HepG2 (cell line): ENCODE measurements around the gene SYNE1. TPM values are rescaled to one million over a fixed set of nuclear protein-coding genes. Genes with fewer than 3 reads are reported as not detected.

ENCODE experiments used
- ATAC-seq: fragments of 200-7000 bp; cut with Tn5 transposase; 3 replicates; pipeline ENCODE4 v1.9.1; 2020; ENCODE audit warnings: mild to moderate bottlenecking, moderate library complexity
- BruUV-seq: library from RNA; stranded (reverse); fragments of 400-500 nt; replicated peaks from 2 replicates; lab custom pipeline; 2021; lab: Mats Ljungman, UMichigan
- CTCF ChIA-PET: fragments of 300-600 bp; formaldehyde crosslinking; extraction: SDS; loops from one replicate; lab custom pipeline; 2021; ENCODE audit warnings: low total read pairs, inconsistent platforms, low intra/inter-chr PET ratio; lab: Yijun Ruan, JAX
- POLR2A ChIA-PET: fragments of 350-600 bp; sonication (Branson Sonifier 250); formaldehyde crosslinking; loops from one replicate; lab custom pipeline; 2020; ENCODE audit warnings: antibody characterized with exemption, inconsistent platforms; lab: Yijun Ruan, JAX
- DNase-seq: peaks from one replicate; pipeline ENCODE4 v3.0.0-alpha.2; 2015; ENCODE audit warnings: low spot score
- FAIRE-seq: peaks from 3 replicates; lab custom pipeline; 2011; peaks lifted over from hg19 to GRCh38; lab: Jason Lieb, UNC
- H2AFZ ChIP-seq: one replicate; pipeline ENCODE4 v1.6.1; 2011; ENCODE audit warnings: low read length, inconsistent platforms
- H3K27ac ChIP-seq: fragments of 300-600 bp; 3 replicates; pipeline ENCODE4 v1.8.0; 2011; ENCODE audit warnings: mixed run types, mild to moderate bottlenecking, mixed read lengths, low read length, inconsistent platforms; ENCODE audit not compliant: insufficient read depth; ENCODE audit errors: extremely low read length
- H3K27me3 ChIP-seq, 2 experiments: fragments of 200-600 bp in 1 of 2; 2 replicates in 1 of 2; 3 replicates in 1 of 2; pipeline versions ENCODE4 v1.6.0 to v1.8.0; 2011; ENCODE audit warnings: low read length in 2 of 2, mild to moderate bottlenecking in 2 of 2, moderate library complexity in 2 of 2, inconsistent platforms in 1 of 2; ENCODE audit not compliant: insufficient read depth in 2 of 2, control insufficient read depth in 1 of 2
- H3K36me3 ChIP-seq, 2 experiments: fragments of 200-600 bp in 1 of 2; replicated peaks in 1 of 2; 2 replicates in 1 of 2; 3 replicates in 1 of 2; pipeline versions ENCODE4 v1.5.1 to v1.8.0; 2011; ENCODE audit warnings: low read length in 2 of 2, inconsistent platforms in 1 of 2; ENCODE audit not compliant: insufficient read depth in 2 of 2, control insufficient read depth in 1 of 2
- H3K4me1 ChIP-seq: 2 replicates; pipeline ENCODE4 v1.5.1; 2012; ENCODE audit warnings: low read length, inconsistent platforms; ENCODE audit not compliant: insufficient read depth
- H3K4me2 ChIP-seq: 2 replicates; pipeline ENCODE4 v1.6.0; 2011; ENCODE audit warnings: low read depth, low read length, inconsistent platforms
- H3K4me3 ChIP-seq, 3 experiments: fragments of 200-600 bp in 1 of 3; sonication (generic), shearing (Covaris generic) in 1 of 3; replicated peaks in 1 of 3; 2 replicates each; pipeline ENCODE4 v1.5.1; 2011 to 2016; ENCODE audit warnings: low read length in 3 of 3, inconsistent platforms in 2 of 3, low read depth in 2 of 3, mild to moderate bottlenecking in 2 of 3, control low read depth in 1 of 3, mixed read lengths in 1 of 3; ENCODE audit not compliant: insufficient read depth in 1 of 3
- H3K79me2 ChIP-seq: one replicate; pipeline ENCODE4 v1.6.1; 2011; ENCODE audit warnings: low read length, inconsistent platforms; ENCODE audit not compliant: insufficient read depth
- H3K9ac ChIP-seq: 2 replicates; pipeline ENCODE4 v1.6.0; 2011; ENCODE audit warnings: mild to moderate bottlenecking, low read depth, low read length, inconsistent platforms; ENCODE audit not compliant: insufficient read depth
- H3K9me3 ChIP-seq: 2 replicates; pipeline ENCODE4 v1.5.1; 2012; ENCODE audit warnings: mild to moderate bottlenecking, low read length
- H4K20me1 ChIP-seq: 2 replicates; pipeline ENCODE4 v1.6.0; 2011; ENCODE audit warnings: inconsistent platforms, mild to moderate bottlenecking, low read length, moderate library complexity; ENCODE audit not compliant: insufficient read depth
- ELF1 ChIP-seq: sonication (generic); formaldehyde crosslinking; IDR thresholded peaks from 2 replicates; pipeline ENCODE4 v1.4.0; 2020; ENCODE audit warnings: missing genetic modification reagents
- JDP2 ChIP-seq: sonication (generic); formaldehyde crosslinking; IDR thresholded peaks from 2 replicates; pipeline ENCODE4 v1.8.1; 2022; ENCODE audit warnings: missing genetic modification reagents, borderline replicate concordance
- POLR2A ChIP-seq, 2 experiments: IDR thresholded peaks; 2 replicates each; pipeline ENCODE4 v1.6.1; 2011; ENCODE audit warnings: low read depth in 2 of 2, low read length in 2 of 2, mild to moderate bottlenecking in 1 of 2, moderate library complexity in 1 of 2; ENCODE audit not compliant: insufficient read depth in 1 of 2
- RELA ChIP-seq: sonication (generic); formaldehyde crosslinking; IDR thresholded peaks from 2 replicates; pipeline ENCODE4 v1.4.0; 2020; ENCODE audit warnings: missing genetic modification reagents
- TSC22D2 ChIP-seq: sonication (generic); formaldehyde crosslinking; IDR thresholded peaks from 2 replicates; pipeline ENCODE4 v1.5.1; 2020; ENCODE audit warnings: missing genetic modification reagents, mild to moderate bottlenecking, borderline replicate concordance
- XBP1 ChIP-seq: sonication (generic); formaldehyde crosslinking; IDR thresholded peaks from 2 replicates; pipeline ENCODE4 v1.5.0; 2020; ENCODE audit warnings: missing genetic modification reagents
- ZNF143 ChIP-seq: sonication (generic); formaldehyde crosslinking; IDR thresholded peaks from 2 replicates; pipeline ENCODE4 v1.4.0; 2020; ENCODE audit warnings: missing genetic modification reagents
- ZNF20 ChIP-seq: sonication (generic); formaldehyde crosslinking; IDR thresholded peaks from 2 replicates; pipeline ENCODE4 v1.4.0; 2020; ENCODE audit warnings: mild to moderate bottlenecking, moderate library complexity, missing genetic modification reagents
- ZNF33B ChIP-seq: sonication (generic); formaldehyde crosslinking; IDR thresholded peaks from 2 replicates; pipeline ENCODE4 v1.5.1; 2020; ENCODE audit warnings: mild to moderate bottlenecking, missing genetic modification reagents
- ZNF451 ChIP-seq: sonication (generic); formaldehyde crosslinking; IDR thresholded peaks from 2 replicates; pipeline ENCODE4 v1.5.0; 2020; ENCODE audit warnings: mild to moderate bottlenecking, missing genetic modification reagents
- ZNF570 ChIP-seq: sonication (generic); formaldehyde crosslinking; IDR thresholded peaks from 2 replicates; pipeline ENCODE4 v1.4.0; 2020; ENCODE audit warnings: mild to moderate bottlenecking, missing genetic modification reagents, borderline replicate concordance
- WGBS: methylation state at CpG from one replicate; pipeline ENCODE4 v1.1.6; 2017; ENCODE audit warnings: low lambda C conversion rate; 5-methylcytosine and 5-hydroxymethylcytosine counted together
- in situ Hi-C: cut with HindIII; loops from 2 replicates; pipeline ENCODE4 v1.10.0; 2017; ENCODE audit warnings: low pct_unique_long_range_greater_than_20kb; ENCODE audit not compliant: extremely low pct_ligation_motif_present
- intact Hi-C: fragments of 100-400 bp; cut with micrococcal nuclease; formaldehyde crosslinking; loops from one replicate; pipeline ENCODE4 v1.10.0; 2022; ENCODE audit not compliant: unreplicated experiment
- polyA plus RNA-seq, 8 experiments: library from polyadenylated mRNA; depleted of rRNA in 3 of 8; stranded (reverse) in 7 of 8; unstranded in 1 of 8; fragments of >200 nt; fragmentation: Illumina TruSeq in 4 of 8; extraction: Trizol in 4 of 8; gene quantifications; 2 replicates each; pipeline versions ENCODE4 v1.2.1 to v1.2.3, GENCODE V29; 2011 to 2016; ENCODE audit warnings: low read depth in 4 of 8, missing spikeins in 1 of 8, mixed read lengths in 1 of 8; ENCODE audit not compliant: insufficient read depth in 1 of 8
- total RNA-seq, 5 experiments: library from RNA; depleted of rRNA; stranded (reverse); fragments of >200 nt; fragmentation: Illumina TruSeq; extraction: Trizol; gene quantifications; 2 replicates each; pipeline ENCODE4 v1.2.3, GENCODE V29; 2016; ENCODE audit warnings: low read depth in 1 of 5
- TF ChIP-seq, protein P1 (sequence below): sonication (generic); formaldehyde crosslinking; IDR thresholded peaks from 2 replicates; pipeline ENCODE4 v1.8.0; 2022; ENCODE audit warnings: mild to moderate bottlenecking, missing genetic modification reagents, borderline replicate concordance
- TF ChIP-seq, protein P2 (sequence below): sonication (generic); formaldehyde crosslinking; IDR thresholded peaks from 2 replicates; pipeline ENCODE4 v1.8.0; 2022; ENCODE audit warnings: mild to moderate bottlenecking, missing genetic modification reagents
- TF ChIP-seq, protein P3 (sequence below): sonication (generic); formaldehyde crosslinking; IDR thresholded peaks from 2 replicates; pipeline ENCODE4 v1.5.1; 2020; ENCODE audit warnings: missing genetic modification reagents, mild to moderate bottlenecking, borderline replicate concordance
- TF ChIP-seq, protein P4 (sequence below): sonication (generic); formaldehyde crosslinking; IDR thresholded peaks from 2 replicates; pipeline ENCODE4 v1.4.0; 2020; ENCODE audit warnings: mild to moderate bottlenecking, missing genetic modification reagents

The SYNE1 gene
- total and polyA plus RNA-seq, 2 of the 13 experiments (the other 11 are each of a cell fraction or from before 2014, with no cell fraction given): 5.5 to 15.9 TPM

DNA sequence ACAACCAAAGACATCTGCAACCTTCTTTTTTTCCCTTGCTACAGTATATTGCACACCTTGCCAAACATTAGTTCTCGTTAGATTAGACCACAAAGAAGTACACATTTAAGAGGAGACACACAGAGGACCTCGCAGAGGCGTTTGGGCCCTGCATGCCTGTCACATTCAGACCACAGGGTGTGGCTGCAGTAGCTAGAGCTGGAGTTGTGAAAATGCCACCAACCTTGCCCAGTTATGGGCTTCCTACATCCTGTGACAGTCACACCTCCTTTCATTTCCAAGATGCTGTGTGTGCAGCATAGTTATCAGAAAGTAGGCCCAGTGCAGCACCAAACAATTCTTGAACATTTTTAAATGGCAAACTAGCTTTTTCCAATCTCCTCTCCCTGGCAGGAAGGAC is 2.4 kb downstream of the SYNE1 start (continued):
- TF ChIP-seq, protein P1, sequence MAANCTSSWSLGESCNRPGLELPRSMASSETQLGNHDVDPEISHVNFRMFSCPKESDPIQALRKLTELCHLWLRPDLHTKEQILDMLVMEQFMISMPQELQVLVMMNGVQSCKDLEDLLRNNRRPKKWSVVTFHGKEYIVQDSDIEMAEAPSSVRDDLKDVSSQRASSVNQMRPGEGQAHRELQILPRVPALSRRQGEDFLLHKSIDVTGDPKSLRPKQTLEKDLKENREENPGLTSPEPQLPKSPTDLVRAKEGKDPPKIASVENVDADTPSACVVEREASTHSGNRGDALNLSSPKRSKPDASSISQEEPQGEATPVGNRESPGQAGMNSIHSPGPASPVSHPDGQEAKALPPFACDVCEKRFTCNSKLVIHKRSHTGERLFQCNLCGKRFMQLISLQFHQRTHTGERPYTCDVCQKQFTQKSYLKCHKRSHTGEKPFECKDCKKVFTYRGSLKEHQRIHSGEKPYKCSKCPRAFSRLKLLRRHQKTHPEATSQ (CRISPR knock-in tag): no peak
- TF ChIP-seq TSC22D2 (CRISPR knock-in tag) (no peak), POLR2A (IDR thresholded peaks at IDR 0.05; ENCODE audit: insufficient read depth in 1 of 2, low read depth in 2 of 2, low read length in 2 of 2) (no peak), JDP2 (CRISPR knock-in tag) (no peak), ZNF570 (CRISPR knock-in tag) (no peak), RELA (CRISPR knock-in tag) (no peak), ZNF451 (CRISPR knock-in tag) (no peak), ZNF143 (CRISPR knock-in tag) (no peak), ELF1 (no peak), ZNF20 (CRISPR knock-in tag) (no peak)
- TF ChIP-seq, protein P2, sequence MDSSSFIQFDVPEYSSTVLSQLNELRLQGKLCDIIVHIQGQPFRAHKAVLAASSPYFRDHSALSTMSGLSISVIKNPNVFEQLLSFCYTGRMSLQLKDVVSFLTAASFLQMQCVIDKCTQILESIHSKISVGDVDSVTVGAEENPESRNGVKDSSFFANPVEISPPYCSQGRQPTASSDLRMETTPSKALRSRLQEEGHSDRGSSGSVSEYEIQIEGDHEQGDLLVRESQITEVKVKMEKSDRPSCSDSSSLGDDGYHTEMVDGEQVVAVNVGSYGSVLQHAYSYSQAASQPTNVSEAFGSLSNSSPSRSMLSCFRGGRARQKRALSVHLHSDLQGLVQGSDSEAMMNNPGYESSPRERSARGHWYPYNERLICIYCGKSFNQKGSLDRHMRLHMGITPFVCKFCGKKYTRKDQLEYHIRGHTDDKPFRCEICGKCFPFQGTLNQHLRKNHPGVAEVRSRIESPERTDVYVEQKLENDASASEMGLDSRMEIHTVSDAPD (CRISPR knock-in tag): no peak
- TF ChIP-seq, all 625 proteins: peak for 0

DNA sequence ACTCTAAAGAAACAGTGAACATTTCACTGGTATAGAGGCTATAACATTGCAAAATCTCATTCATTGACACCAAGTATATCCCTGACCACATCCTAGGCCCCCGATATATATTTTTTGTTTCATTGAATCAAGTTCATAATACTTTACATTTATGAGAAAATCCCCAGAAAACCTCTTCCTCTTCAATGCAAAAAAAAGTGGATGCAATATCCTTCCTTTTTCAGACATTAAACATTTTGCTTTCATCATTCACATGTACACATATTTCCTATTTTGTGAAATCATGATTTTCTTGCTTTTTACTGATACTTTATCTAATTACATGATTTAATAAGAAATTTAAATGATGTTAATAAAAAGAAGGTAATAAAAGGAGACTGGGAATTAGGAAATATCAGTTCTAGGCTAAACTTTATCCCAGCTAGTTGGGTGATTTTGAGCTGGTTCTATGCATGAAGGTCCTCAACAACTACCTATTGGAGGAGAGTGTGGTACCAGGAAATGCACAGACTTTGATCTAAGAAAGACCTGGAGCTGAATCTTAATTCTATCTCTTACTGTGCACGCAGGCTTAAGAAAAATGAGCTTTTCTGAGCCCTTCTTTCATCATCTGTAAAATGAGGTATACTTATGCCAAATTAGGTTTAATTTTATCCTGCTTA is 4.9 kb downstream of the SYNE1 start:
- ATAC-seq (no peak), FAIRE-seq (no peak), DNase-seq (no peak)
- no peak overlapping the region for H3K4me2 ChIP-seq
- in situ Hi-C loops: no loop called here
- TF ChIP-seq XBP1 (CRISPR knock-in tag) (no peak), ZNF33B (CRISPR knock-in tag) (no peak)
- TF ChIP-seq, protein P3, sequence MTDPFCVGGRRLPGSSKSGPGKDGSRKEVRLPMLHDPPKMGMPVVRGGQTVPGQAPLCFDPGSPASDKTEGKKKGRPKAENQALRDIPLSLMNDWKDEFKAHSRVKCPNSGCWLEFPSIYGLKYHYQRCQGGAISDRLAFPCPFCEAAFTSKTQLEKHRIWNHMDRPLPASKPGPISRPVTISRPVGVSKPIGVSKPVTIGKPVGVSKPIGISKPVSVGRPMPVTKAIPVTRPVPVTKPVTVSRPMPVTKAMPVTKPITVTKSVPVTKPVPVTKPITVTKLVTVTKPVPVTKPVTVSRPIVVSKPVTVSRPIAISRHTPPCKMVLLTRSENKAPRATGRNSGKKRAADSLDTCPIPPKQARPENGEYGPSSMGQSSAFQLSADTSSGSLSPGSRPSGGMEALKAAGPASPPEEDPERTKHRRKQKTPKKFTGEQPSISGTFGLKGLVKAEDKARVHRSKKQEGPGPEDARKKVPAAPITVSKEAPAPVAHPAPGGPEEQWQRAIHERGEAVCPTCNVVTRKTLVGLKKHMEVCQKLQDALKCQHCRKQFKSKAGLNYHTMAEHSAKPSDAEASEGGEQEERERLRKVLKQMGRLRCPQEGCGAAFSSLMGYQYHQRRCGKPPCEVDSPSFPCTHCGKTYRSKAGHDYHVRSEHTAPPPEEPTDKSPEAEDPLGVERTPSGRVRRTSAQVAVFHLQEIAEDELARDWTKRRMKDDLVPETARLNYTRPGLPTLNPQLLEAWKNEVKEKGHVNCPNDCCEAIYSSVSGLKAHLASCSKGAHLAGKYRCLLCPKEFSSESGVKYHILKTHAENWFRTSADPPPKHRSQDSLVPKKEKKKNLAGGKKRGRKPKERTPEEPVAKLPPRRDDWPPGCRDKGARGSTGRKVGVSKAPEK (CRISPR knock-in tag): no peak
- TF ChIP-seq, protein P4, sequence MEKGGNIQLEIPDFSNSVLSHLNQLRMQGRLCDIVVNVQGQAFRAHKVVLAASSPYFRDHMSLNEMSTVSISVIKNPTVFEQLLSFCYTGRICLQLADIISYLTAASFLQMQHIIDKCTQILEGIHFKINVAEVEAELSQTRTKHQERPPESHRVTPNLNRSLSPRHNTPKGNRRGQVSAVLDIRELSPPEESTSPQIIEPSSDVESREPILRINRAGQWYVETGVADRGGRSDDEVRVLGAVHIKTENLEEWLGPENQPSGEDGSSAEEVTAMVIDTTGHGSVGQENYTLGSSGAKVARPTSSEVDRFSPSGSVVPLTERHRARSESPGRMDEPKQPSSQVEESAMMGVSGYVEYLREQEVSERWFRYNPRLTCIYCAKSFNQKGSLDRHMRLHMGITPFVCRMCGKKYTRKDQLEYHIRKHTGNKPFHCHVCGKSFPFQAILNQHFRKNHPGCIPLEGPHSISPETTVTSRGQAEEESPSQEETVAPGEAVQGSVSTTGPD: no peak
- no peaks in the 10 kb centered on the region for H3K36me3 ChIP-seq
- ChIA-PET POLR2A (no interaction called here), CTCF (no interaction called here)
- H3K27me3 ChIP-seq: peaks cover 9 to 26% of the 10 kb centered on the region in 2 experiments
- H3K27ac ChIP-seq: no peak overlapping the region
- H3K79me2 ChIP-seq: no peaks in the 10 kb centered on the region
- H3K9me3 ChIP-seq: no peaks in the 10 kb centered on the region
- no peak overlapping the region for H2AFZ ChIP-seq
- H3K4me3 ChIP-seq: no peak overlapping the region
- intact Hi-C loops: no loop called here
- no peak overlapping the region for H3K9ac ChIP-seq
- no TSS peak for BruUV-seq
- no peaks in the 10 kb centered on the region for H4K20me1 ChIP-seq
- H3K4me1 ChIP-seq: no peaks in the 10 kb centered on the region
- WGBS: 3% methylated on average over 2 of the region's 2 CpGs
